DOHH2 (cell line): ENCODE results near the gene SLC2A9.
A peak's percentile ranks its signal among the peaks of the same experiment; 100 is the strongest.

Source experiments
- H3F3A ChIP-seq: fragments of 200-600 bp; sonication (generic), shearing (Covaris generic); 2 replicates; pipeline ENCODE4 v1.6.0; 2016; ENCODE audit warnings: antibody characterized with exemption, mild to moderate bottlenecking; ENCODE audit not compliant: control insufficient read depth, insufficient read depth
- H3K27ac ChIP-seq: fragments of 200-600 bp; sonication (generic); 2 replicates; pipeline ENCODE4 v1.5.1; 2014; ENCODE audit warnings: low read depth, mild to moderate bottlenecking, low read length, moderate library complexity
- H3K27me3 ChIP-seq: fragments of 200-600 bp; sonication (generic); 2 replicates; pipeline ENCODE4 v1.6.1; 2014; ENCODE audit warnings: mild to moderate bottlenecking, low read length, mixed read lengths; ENCODE audit not compliant: control insufficient read depth
- H3K36me3 ChIP-seq: fragments of 200-600 bp; sonication (generic); 2 replicates; pipeline ENCODE4 v1.6.1; 2014; ENCODE audit warnings: mild to moderate bottlenecking, low read length, moderate library complexity, mixed read lengths; ENCODE audit not compliant: control insufficient read depth
- H3K4me1 ChIP-seq: fragments of 200-600 bp; sonication (generic); 2 replicates; pipeline ENCODE4 v1.6.1; 2014; ENCODE audit warnings: mild to moderate bottlenecking, low read length, mixed read lengths; ENCODE audit not compliant: control insufficient read depth
- H3K4me2 ChIP-seq: fragments of 200-600 bp; sonication (generic); 2 replicates; pipeline ENCODE4 v1.6.0; 2014; ENCODE audit warnings: mild to moderate bottlenecking, low read length, moderate library complexity
- H3K4me3 ChIP-seq: fragments of 200-600 bp; sonication (generic); 2 replicates; pipeline ENCODE4 v1.5.1; 2014; ENCODE audit warnings: mild to moderate bottlenecking, low read length, mixed read lengths
- H3K79me2 ChIP-seq: fragments of 200-600 bp; sonication (generic); 2 replicates; pipeline ENCODE4 v1.6.1; 2014; ENCODE audit warnings: mild to moderate bottlenecking, low read length, mixed read lengths; ENCODE audit not compliant: control insufficient read depth
- H3K9me2 ChIP-seq: fragments of 200-600 bp; sonication (generic); replicated peaks from 2 replicates; pipeline ENCODE4 v1.6.1; 2014; ENCODE audit warnings: mild to moderate bottlenecking, low read length, mixed read lengths; ENCODE audit not compliant: control insufficient read depth
- H3K9me3 ChIP-seq: fragments of 200-600 bp; sonication (generic); 2 replicates; pipeline ENCODE4 v1.6.1; 2014; ENCODE audit warnings: antibody characterized with exemption, low read length, mixed read lengths; ENCODE audit not compliant: control insufficient read depth, insufficient read depth
- H4K20me1 ChIP-seq: fragments of 200-600 bp; sonication (generic); 2 replicates; pipeline ENCODE4 v1.6.0; 2014; ENCODE audit warnings: low read depth, mild to moderate bottlenecking, antibody characterized with exemption, low read length, moderate library complexity; ENCODE audit not compliant: control insufficient read depth, insufficient read depth
- CTCF ChIP-seq: fragments of 200-600 bp; sonication (generic); IDR thresholded peaks from one replicate; pipeline ENCODE4 v1.5.1; 2014; ENCODE audit warnings: antibody characterized with exemption, mild to moderate bottlenecking, low read depth, low read length; ENCODE audit not compliant: poor library complexity, severe bottlenecking
- EZH2phosphoT487 ChIP-seq: fragments of 200-600 bp; sonication (generic); IDR thresholded peaks from 2 replicates; pipeline ENCODE4 v1.6.1; 2017; ENCODE audit warnings: borderline replicate concordance, mild to moderate bottlenecking, antibody characterized with exemption, low read length, moderate library complexity, mixed read lengths

Gene SLC2A9

GRCh38 chr4:10016169-10016568 lies 5.1 kb downstream of the SLC2A9 start:
- peaks cover 25% of the 10 kb centered on the region for H3K4me1 ChIP-seq

GRCh38 chr4:10015140-10015753 lies 6.0 kb downstream of the SLC2A9 start:
- H3K4me3 ChIP-seq: no peak overlapping the region
- no peak overlapping the region for H3K4me2 ChIP-seq
- H3F3A ChIP-seq: no peaks in the 10 kb centered on the region
- no peaks in the 10 kb centered on the region; the same call in 1 of the 2 replicates for H3K27me3 ChIP-seq
- no peak overlapping the region for H3K27ac ChIP-seq
- H3K4me1 ChIP-seq: peaks cover 17% of the 10 kb centered on the region
- H3K9me3 ChIP-seq: no peaks in the 10 kb centered on the region
- H3K9me2 ChIP-seq: no peaks in the 10 kb centered on the region
- H3K79me2 ChIP-seq: no peaks in the 10 kb centered on the region
- no peaks in the 10 kb centered on the region for H4K20me1 ChIP-seq
- TF ChIP-seq CTCF: peak; percentile 76
- TF ChIP-seq EZH2phosphoT487: no peak
- no peaks in the 10 kb centered on the region for H3K36me3 ChIP-seq

More at GRCh38 chr4:10016169-10016568, 5.1 kb downstream of the SLC2A9 start:
- Histone ChIP-seq H3K9me3 (no peaks in the 10 kb centered on the region), H3K79me2 (no peaks in the 10 kb centered on the region), H3F3A (no peaks in the 10 kb centered on the region), H3K36me3 (no peaks in the 10 kb centered on the region), H3K27ac (no peak overlapping the region), H3K4me2 (no peak overlapping the region), H3K9me2 (no peaks in the 10 kb centered on the region), H4K20me1 (no peaks in the 10 kb centered on the region), H3K4me3 (no peak overlapping the region), H3K27me3 (no peaks in the 10 kb centered on the region; the same call in 1 of the 2 replicates)
- TF ChIP-seq CTCF: no peak

- H3K9me2 ChIP-seq: no peaks in the 10 kb centered on the region
- H3K27me3 ChIP-seq: no peaks in the 10 kb centered on the region; the same call in 1 of the 2 replicates
- no peaks in the 10 kb centered on the region for H3K36me3 ChIP-seq
- H3K9me3 ChIP-seq: no peaks in the 10 kb centered on the region
- peaks cover 8% of the 10 kb centered on the region for H3K4me1 ChIP-seq
- H3K79me2 ChIP-seq: no peaks in the 10 kb centered on the region
- no peaks in the 10 kb centered on the region for H4K20me1 ChIP-seq
- H3K27ac ChIP-seq: no peak overlapping the region
- TF ChIP-seq CTCF (peak; percentile 60), EZH2phosphoT487 (no peak)
- H3F3A ChIP-seq: no peaks in the 10 kb centered on the region
- no peak overlapping the region for H3K4me2 ChIP-seq
- no peak overlapping the region for H3K4me3 ChIP-seq
Observed at GRCh38 chr4:10013722-10014121, 7.6 kb downstream of the SLC2A9 start.
